GM18499 (cell line): Measurements from ENCODE around the gene PIGM.
A peak's percentile ranks its signal among the peaks of the same experiment; 100 is the strongest.
"Not testable (repeated sequence)": the region's sequence is repeated elsewhere in the genome, so short reads cannot be mapped to it uniquely, and the experiment has no call there.

Experiments used
- ATAC-seq: cut with Tn5 transposase; IDR thresholded peaks from one replicate; pipeline ENCODE4 v1.9.1; 2021; ENCODE audit warnings: moderate number of reproducible peaks; ENCODE audit not compliant: insufficient read depth, unreplicated experiment

PIGM gene

GRCh38 chr1:160061369-160062229, 29.8 kb upstream of the PIGM start:
- no peak for ATAC-seq

GRCh38 chr1:160058087-160058486, 26.3 kb upstream of the PIGM start:
- no peak for ATAC-seq

- no peak for ATAC-seq
Measured at GRCh38 chr1:160056648-160057169, 24.9 kb upstream of the PIGM start.

- no peak for ATAC-seq
Measured at GRCh38 chr1:160053548-160054365, 22.0 kb upstream of the PIGM start.

GRCh38 chr1:160052936-160053335, 21.1 kb upstream of the PIGM start:
- no peak for ATAC-seq

GRCh38 chr1:160050619-160051018, 18.8 kb upstream of the PIGM start:
- no peak for ATAC-seq

- ATAC-seq = not testable (repeated sequence)
Measured at GRCh38 chr1:160050182-160050581, 18.4 kb upstream of the PIGM start.

GRCh38 chr1:160049101-160049500, 17.3 kb upstream of the PIGM start:
- ATAC-seq = no peak

- ATAC-seq = no peak
Measured at GRCh38 chr1:160048335-160048734, 16.5 kb upstream of the PIGM start.

GRCh38 chr1:160047111-160047991, 15.6 kb upstream of the PIGM start:
- no peak for ATAC-seq

- ATAC-seq = no peak
Measured at GRCh38 chr1:160046494-160047110, 14.8 kb upstream of the PIGM start.

GRCh38 chr1:160045653-160046052, 13.9 kb upstream of the PIGM start:
- no peak for ATAC-seq

GRCh38 chr1:160043543-160043942, 11.8 kb upstream of the PIGM start:
- no peak for ATAC-seq

GRCh38 chr1:160040476-160040875, 8.7 kb upstream of the PIGM start:
- ATAC-seq = no peak

GRCh38 chr1:160032165-160032820, 503 bp upstream of the PIGM start:
- ATAC-seq = peak; percentile 16

GRCh38 chr1:160030657-160031364, 979 bp downstream of the PIGM start:
- ATAC-seq = no peak

GRCh38 chr1:160028426-160028825, 3.4 kb downstream of the PIGM start:
- no peak for ATAC-seq

- ATAC-seq = no peak
Measured at GRCh38 chr1:160025314-160025713, 6.5 kb downstream of the PIGM start.
